K562 (cell line): ENCODE measurements around the gene OR2T10. TPM values are rescaled to one million over a fixed set of nuclear protein-coding genes. Genes with fewer than 3 reads are reported as not detected.
"Not testable (repeated sequence)": the region's sequence is repeated elsewhere in the genome, so short reads cannot be mapped to it uniquely, and the experiment has no call there.

Experiments used
- ATAC-seq: fragments of 200-7000 bp; cut with Tn5 transposase; 3 replicates; pipeline ENCODE4 v1.9.1; 2020; ENCODE audit warnings: moderate library complexity
- BruUV-seq: library from RNA; stranded (reverse); fragments of 400-500 nt; replicated peaks from 2 replicates; lab custom pipeline; 2021; lab: Mats Ljungman, UMichigan
- CTCF ChIA-PET: fragments of 300-600 bp; formaldehyde crosslinking; extraction: SDS; loops from one replicate; lab custom pipeline; 2021; ENCODE audit warnings: low intra/inter-chr PET ratio; lab: Yijun Ruan, JAX
- POLR2A ChIA-PET: fragments of 300-600, 350-650 bp; sonication (Branson Sonifier 250); formaldehyde crosslinking; extraction: SDS; loops from one replicate; lab custom pipeline; 2021; ENCODE audit warnings: antibody characterized with exemption, inconsistent platforms; lab: Yijun Ruan, JAX
- DNase-seq, 4 experiments: peaks; one replicate each; pipeline versions ENCODE4 v3.0.0 to v3.0.0-alpha.2; 2011 to 2018; ENCODE audit warnings: low spot score in 3 of 4, mixed read lengths in 3 of 4; ENCODE audit errors: extremely low read depth in 1 of 4
- FAIRE-seq: peaks from 2 replicates; lab custom pipeline; 2011; peaks lifted over from hg19 to GRCh38; lab: Jason Lieb, UNC
- H2AFZ ChIP-seq: 2 replicates; pipeline ENCODE4 v1.6.0; 2011; ENCODE audit warnings: low read depth, low read length, control low read depth, inconsistent platforms
- H3K27ac ChIP-seq: fragments of 200-600 bp; 3 replicates; pipeline ENCODE4 v1.8.0; 2011; ENCODE audit warnings: low read depth, mild to moderate bottlenecking, control low read depth, inconsistent platforms, low read length, moderate library complexity, mixed read lengths; ENCODE audit errors: extremely low read depth
- H3K27me3 ChIP-seq, 2 experiments: fragments of 300-600 bp in 1 of 2; 2 replicates in 1 of 2; 3 replicates in 1 of 2; pipeline versions ENCODE4 v1.6.0 to v1.8.0; 2011; ENCODE audit warnings: inconsistent platforms in 2 of 2, low read length in 2 of 2, mild to moderate bottlenecking in 1 of 2, mixed read lengths in 1 of 2, moderate library complexity in 1 of 2; ENCODE audit not compliant: control insufficient read depth in 2 of 2, insufficient read depth in 2 of 2
- H3K36me3 ChIP-seq: fragments of 300-600 bp; 3 replicates; pipeline ENCODE4 v1.8.0; 2011; ENCODE audit warnings: mild to moderate bottlenecking, low read length, inconsistent platforms; ENCODE audit not compliant: control insufficient read depth, insufficient read depth
- H3K4me1 ChIP-seq, 2 experiments: fragments of 200-600 bp in 1 of 2; replicated peaks in 1 of 2; 2 replicates in 1 of 2; 3 replicates in 1 of 2; pipeline versions ENCODE4 v1.5.1 to v1.8.0; 2011; ENCODE audit warnings: inconsistent platforms in 2 of 2, low read length in 2 of 2, mild to moderate bottlenecking in 1 of 2, mixed read lengths in 1 of 2, moderate library complexity in 1 of 2; ENCODE audit not compliant: control insufficient read depth in 2 of 2, insufficient read depth in 2 of 2
- H3K4me2 ChIP-seq: 2 replicates; pipeline ENCODE4 v1.6.1; 2011; ENCODE audit warnings: low read length, control low read depth, inconsistent platforms, mixed read lengths; ENCODE audit not compliant: insufficient read depth
- H3K4me3 ChIP-seq: fragments of 200-600 bp; sonication (generic), shearing (Covaris generic); 2 replicates; pipeline ENCODE4 v1.5.1; 2016; ENCODE audit warnings: control low read depth, inconsistent platforms
- H3K79me2 ChIP-seq: fragments of 200-600 bp; 3 replicates; pipeline ENCODE4 v1.8.0; 2011; ENCODE audit warnings: low read length, inconsistent platforms; ENCODE audit not compliant: control insufficient read depth, insufficient read depth
- H3K9ac ChIP-seq, 2 experiments: 2 replicates each; pipeline versions ENCODE4 v1.6.0 to v1.6.1; 2011; ENCODE audit warnings: low read depth in 2 of 2, low read length in 2 of 2, control low read depth in 1 of 2, inconsistent platforms in 1 of 2, mild to moderate bottlenecking in 1 of 2, mixed read lengths in 1 of 2; ENCODE audit not compliant: insufficient read depth in 1 of 2
- H3K9me1 ChIP-seq: one replicate; pipeline ENCODE4 v1.6.0; 2011; ENCODE audit warnings: inconsistent platforms, mild to moderate bottlenecking, low read length, moderate library complexity; ENCODE audit not compliant: control insufficient read depth, insufficient read depth
- H3K9me3 ChIP-seq: replicated peaks from 2 replicates; pipeline ENCODE4 v1.5.1; 2011; ENCODE audit warnings: low read depth, low read length, inconsistent platforms; ENCODE audit not compliant: control insufficient read depth, insufficient read depth
- H4K20me1 ChIP-seq: replicated peaks from 2 replicates; pipeline ENCODE4 v1.6.1; 2011; ENCODE audit warnings: low read length, inconsistent platforms, mixed read lengths; ENCODE audit not compliant: control insufficient read depth, insufficient read depth
- WGBS: fragments of 100-300 bp; shearing (Covaris generic); methylation state at CpG from one replicate; pipeline ENCODE4 v1.1.6; 2016; ENCODE audit warnings: low coverage, mixed read lengths; ENCODE audit not compliant: insufficient coverage; ENCODE audit errors: missing lambda C conversion rate; 5-methylcytosine and 5-hydroxymethylcytosine counted together
- in situ Hi-C: fragments of 300-500 bp; cut with MboI; formaldehyde crosslinking; loops from 4 replicates; pipeline ENCODE4 v1.15.0; 2018; ENCODE audit warnings: inconsistent platforms, mixed read lengths
- intact Hi-C: fragments of 100-400 bp; cut with micrococcal nuclease; formaldehyde crosslinking; loops from 2 replicates; pipeline ENCODE4 v1.14.2; 2022
- polyA plus RNA-seq, 8 experiments: library from polyadenylated mRNA; depleted of rRNA in 4 of 8; stranded (reverse) in 5 of 8; unstranded in 3 of 8; fragments of >200 nt; fragmentation: Nextera tagmentation in 2 of 8; fragmentation: Illumina TruSeq in 1 of 8; extraction: Ambion mirVana in 2 of 8; extraction: Trizol in 1 of 8; gene quantifications; 2 replicates each; pipeline versions ENCODE4 v1.2.1 to v1.2.3, GENCODE V29; 2011 to 2014; ENCODE audit warnings: inconsistent platforms in 1 of 8, missing spikeins in 1 of 8
- total RNA-seq, 7 experiments: library from RNA; depleted of rRNA in 6 of 7; stranded (reverse); fragments of >200 nt in 6 of 7; fragmentation: Illumina TruSeq in 2 of 7; extraction: Trizol in 2 of 7; gene quantifications; 2 replicates each; pipeline versions ENCODE4 v1.2.1 to v1.2.3, GENCODE V29; 2011 to 2021; ENCODE audit warnings: low replicate concordance in 1 of 7

The OR2T10 gene
- total and polyA plus RNA-seq, 9 of the 15 experiments (the other 6 are each of a cell fraction or from before 2014, with no cell fraction given): not detected

DNA sequence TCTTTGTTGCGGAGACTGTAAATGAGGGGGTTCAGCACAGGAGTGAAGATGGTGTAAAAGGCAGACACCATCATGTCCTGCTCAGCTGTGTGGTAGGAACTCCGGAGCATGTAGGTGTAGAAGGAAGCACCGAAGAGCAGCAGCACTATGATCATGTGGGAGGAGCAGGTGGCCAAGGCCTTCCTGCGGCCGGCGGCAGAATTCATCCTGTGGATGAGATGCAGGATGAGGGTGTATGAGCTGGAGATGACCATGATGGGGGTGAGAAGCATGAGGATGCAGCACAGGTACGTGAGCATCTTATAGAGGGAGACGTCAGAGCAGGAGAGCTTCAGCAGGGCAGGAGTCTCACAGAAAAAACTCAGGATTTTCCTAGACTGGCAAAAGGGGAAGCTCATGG is 23.6 kb downstream of the OR2T10 start:
- H3K9me1 ChIP-seq, H3K9me3 ChIP-seq, H3K27me3 ChIP-seq, DNase-seq, H2AFZ ChIP-seq, H3K9ac ChIP-seq, H3K27ac ChIP-seq, H3K36me3 ChIP-seq, H3K4me2 ChIP-seq, FAIRE-seq, CTCF ChIA-PET, H3K4me3 ChIP-seq, H4K20me1 ChIP-seq, BruUV-seq, H3K4me1 ChIP-seq, H3K79me2 ChIP-seq, intact Hi-C loops, ATAC-seq, POLR2A ChIA-PET: not testable (repeated sequence)
- in situ Hi-C loops: loop anchor here (5.0 kb wide), 1 partner anchor 102 kb away; the partner anchor contains the start of gene OR2T3
- WGBS: 0% methylated on average over 5 of the region's 8 CpGs

DNA sequence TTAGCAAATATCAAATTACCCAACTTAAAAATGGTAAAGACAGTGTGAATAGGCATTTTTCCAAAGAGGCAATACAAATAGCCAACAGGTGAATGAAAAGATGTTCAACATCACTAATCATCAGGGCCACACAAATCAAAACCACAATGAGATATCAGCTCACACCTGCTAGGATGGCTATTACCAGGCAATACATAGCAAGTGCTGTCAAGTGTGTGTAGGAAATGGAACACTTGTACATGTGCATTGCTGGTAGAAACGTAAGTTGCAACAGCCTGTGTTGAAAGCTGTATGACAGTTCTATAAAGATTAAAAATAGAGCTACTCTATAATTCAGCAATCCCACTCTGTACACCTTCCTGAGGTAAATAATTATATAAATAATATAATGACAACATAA is 25.5 kb downstream of the OR2T10 start:
- H3K27me3 ChIP-seq, DNase-seq, CTCF ChIA-PET, H4K20me1 ChIP-seq, intact Hi-C loops, H3K36me3 ChIP-seq, H2AFZ ChIP-seq, H3K9ac ChIP-seq, ATAC-seq, H3K9me3 ChIP-seq, H3K4me3 ChIP-seq, POLR2A ChIA-PET, BruUV-seq, H3K27ac ChIP-seq, H3K4me1 ChIP-seq, H3K79me2 ChIP-seq, H3K4me2 ChIP-seq, H3K9me1 ChIP-seq, FAIRE-seq: not testable (repeated sequence)
- no CpG with 5 or more reads among the region's 1 CpG for WGBS
- in situ Hi-C loops: loop anchor here (5.0 kb wide), 1 partner anchor 100 kb away; the partner anchor contains the start of gene OR2T3

DNA sequence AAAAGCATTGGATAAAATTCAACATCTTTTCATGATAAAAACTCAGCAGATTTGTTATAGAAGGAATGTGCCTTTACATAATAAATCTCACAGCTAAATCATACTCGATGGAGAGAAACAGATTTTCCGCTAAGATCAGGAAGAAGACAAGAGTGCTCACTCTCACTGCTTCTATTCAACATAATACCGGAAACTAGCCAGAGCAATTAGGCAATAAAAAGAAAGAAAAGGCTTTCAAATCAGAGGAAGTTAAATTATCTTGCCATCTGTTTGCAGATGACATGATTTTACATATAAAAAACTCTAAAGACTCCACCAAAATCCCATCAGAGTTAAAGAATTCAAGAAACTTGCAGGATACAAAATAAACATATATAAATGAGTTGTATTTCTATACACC is 26.7 kb downstream of the OR2T10 start:
- FAIRE-seq, H4K20me1 ChIP-seq, H2AFZ ChIP-seq, intact Hi-C loops, H3K4me1 ChIP-seq, H3K36me3 ChIP-seq, H3K27me3 ChIP-seq, BruUV-seq, H3K4me3 ChIP-seq, H3K9me1 ChIP-seq, ATAC-seq, H3K9me3 ChIP-seq, H3K9ac ChIP-seq, H3K27ac ChIP-seq, POLR2A ChIA-PET, H3K4me2 ChIP-seq, CTCF ChIA-PET, DNase-seq, H3K79me2 ChIP-seq: not testable (repeated sequence)
- in situ Hi-C loops: loop anchor here (5.0 kb wide), 1 partner anchor 99 kb away; the partner anchor contains the start of gene OR2T3
- 20% methylated on average over 1 of the region's 3 CpGs for whole genome bisulfite sequencing

DNA sequence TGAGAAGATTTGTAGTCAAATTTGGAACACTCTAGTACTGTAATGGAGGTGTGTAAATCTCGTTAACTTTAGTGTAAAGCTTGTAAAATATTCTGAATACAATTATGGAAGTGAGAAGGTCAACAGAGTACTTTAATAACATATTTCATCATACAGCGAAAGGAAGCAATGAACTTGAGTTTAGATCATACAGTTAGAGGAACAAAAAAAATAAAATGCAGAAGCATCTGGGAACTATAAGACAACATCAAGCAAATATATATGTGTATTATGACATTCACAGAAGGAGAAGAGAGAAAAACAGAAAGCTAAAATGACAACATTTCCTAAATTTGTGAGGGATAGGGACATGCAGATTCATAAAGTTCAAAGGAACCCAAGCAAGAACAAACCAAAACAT is 28.5 kb downstream of the OR2T10 start:
- H3K9ac ChIP-seq, H3K4me2 ChIP-seq, H3K27me3 ChIP-seq, H3K36me3 ChIP-seq, FAIRE-seq, H3K4me1 ChIP-seq, BruUV-seq, in situ Hi-C loops, H3K27ac ChIP-seq, H4K20me1 ChIP-seq, H3K9me1 ChIP-seq, H3K79me2 ChIP-seq, H3K4me3 ChIP-seq, H3K9me3 ChIP-seq, CTCF ChIA-PET, H2AFZ ChIP-seq, DNase-seq, POLR2A ChIA-PET, intact Hi-C loops, ATAC-seq: not testable (repeated sequence)
- WGBS: 0% methylated on average over 1 of the region's 2 CpGs
